ENCODE measurements around the gene RPAP3.

DNA sequence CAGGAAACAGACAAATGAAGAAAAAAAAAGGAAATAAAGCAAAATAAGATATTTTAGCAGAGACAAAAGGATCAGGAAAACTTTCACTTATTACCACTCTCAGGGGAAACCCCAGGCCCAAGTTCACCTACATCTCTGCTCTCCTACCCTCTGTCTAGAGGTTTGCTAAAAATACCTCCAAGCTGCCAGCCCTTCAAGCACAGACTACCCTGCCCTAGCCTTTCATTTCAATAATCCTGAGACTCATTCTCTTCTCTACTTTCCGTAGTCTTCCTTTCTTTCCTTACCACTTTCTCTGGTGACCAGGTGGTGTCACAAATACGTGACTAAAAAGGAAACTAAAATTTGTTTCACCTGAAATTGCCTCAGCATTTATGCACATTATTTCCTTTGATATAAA is 33.8 kb downstream of the RPAP3 start:
- TF ChIP-seq BHLHE40 (IDR thresholded peaks at IDR 0.05; ENCODE audit: low read depth, low read length): no peak
- TF ChIP-seq, protein P1, sequence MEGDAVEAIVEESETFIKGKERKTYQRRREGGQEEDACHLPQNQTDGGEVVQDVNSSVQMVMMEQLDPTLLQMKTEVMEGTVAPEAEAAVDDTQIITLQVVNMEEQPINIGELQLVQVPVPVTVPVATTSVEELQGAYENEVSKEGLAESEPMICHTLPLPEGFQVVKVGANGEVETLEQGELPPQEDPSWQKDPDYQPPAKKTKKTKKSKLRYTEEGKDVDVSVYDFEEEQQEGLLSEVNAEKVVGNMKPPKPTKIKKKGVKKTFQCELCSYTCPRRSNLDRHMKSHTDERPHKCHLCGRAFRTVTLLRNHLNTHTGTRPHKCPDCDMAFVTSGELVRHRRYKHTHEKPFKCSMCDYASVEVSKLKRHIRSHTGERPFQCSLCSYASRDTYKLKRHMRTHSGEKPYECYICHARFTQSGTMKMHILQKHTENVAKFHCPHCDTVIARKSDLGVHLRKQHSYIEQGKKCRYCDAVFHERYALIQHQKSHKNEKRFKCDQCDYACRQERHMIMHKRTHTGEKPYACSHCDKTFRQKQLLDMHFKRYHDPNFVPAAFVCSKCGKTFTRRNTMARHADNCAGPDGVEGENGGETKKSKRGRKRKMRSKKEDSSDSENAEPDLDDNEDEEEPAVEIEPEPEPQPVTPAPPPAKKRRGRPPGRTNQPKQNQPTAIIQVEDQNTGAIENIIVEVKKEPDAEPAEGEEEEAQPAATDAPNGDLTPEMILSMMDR (conservative IDR thresholded peaks at IDR 0.05; ENCODE audit: low read depth, low read length): no peak
- TF ChIP-seq RAD21 (IDR thresholded peaks at IDR 0.05; ENCODE audit: low read length): no peak
- no peak for TF ChIP-seq RFX5 (IDR thresholded peaks at IDR 0.05; ENCODE audit: low read depth, low read length)
- no peak for TF ChIP-seq POLR2A (IDR thresholded peaks at IDR 0.05; ENCODE audit: low read depth, low read length)
- TF ChIP-seq CEBPB (IDR thresholded peaks at IDR 0.05; ENCODE audit: low read depth, low read length): no peak
- TF ChIP-seq MAZ (IDR thresholded peaks at IDR 0.05; ENCODE audit: borderline replicate concordance, low read depth, low read length): no peak
- TF ChIP-seq CHD1 (IDR thresholded peaks at IDR 0.05; ENCODE audit: low read depth, low read length): no peak
- TF ChIP-seq MAFK (IDR thresholded peaks at IDR 0.05; ENCODE audit: low read depth, low read length): no peak
- no peak for TF ChIP-seq RCOR1 (IDR thresholded peaks at IDR 0.05; ENCODE audit: insufficient replicate concordance, low read length)
- no peak for TF ChIP-seq FOS (IDR thresholded peaks at IDR 0.05; ENCODE audit: low read depth, low read length)
- no peak for TF ChIP-seq MXI1 (IDR thresholded peaks at IDR 0.05; ENCODE audit: borderline replicate concordance, low read depth, low read length)
- no peak for TF ChIP-seq SMC3 (IDR thresholded peaks at IDR 0.05; ENCODE audit: low read depth, low read length)
- TF ChIP-seq, protein P2, sequence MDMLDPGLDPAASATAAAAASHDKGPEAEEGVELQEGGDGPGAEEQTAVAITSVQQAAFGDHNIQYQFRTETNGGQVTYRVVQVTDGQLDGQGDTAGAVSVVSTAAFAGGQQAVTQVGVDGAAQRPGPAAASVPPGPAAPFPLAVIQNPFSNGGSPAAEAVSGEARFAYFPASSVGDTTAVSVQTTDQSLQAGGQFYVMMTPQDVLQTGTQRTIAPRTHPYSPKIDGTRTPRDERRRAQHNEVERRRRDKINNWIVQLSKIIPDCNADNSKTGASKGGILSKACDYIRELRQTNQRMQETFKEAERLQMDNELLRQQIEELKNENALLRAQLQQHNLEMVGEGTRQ (IDR thresholded peaks at IDR 0.05; ENCODE audit: low read depth, low read length): no peak
